Inflammatory macrophage (primary cell): Measurements from ENCODE around the gene C14orf132.
"Not testable (repeated sequence)": the region's sequence is repeated elsewhere in the genome, so short reads cannot be mapped to it uniquely, and the experiment has no call there.

Experiments
- DNase-seq, 2 donors: peaks; one replicate each; pipeline ENCODE4 v3.0.0-alpha.2; 2020 to 2022
- total RNA-seq, 18 experiments: gene quantifications; one replicate each; lab custom pipeline; 2026; ENCODE audit warnings: mixed read lengths in 6 of 18, inconsistent platforms in 2 of 18; lab: John Stamatoyannopoulos, UW

C14orf132 gene
- 0 to 0.49 (median 0.04) reads per million in 18 experiments for total RNA-seq

GRCh38 chr14:96038920-96039632 lies at the start of gene C14orf132:
Gene C14orf132, plus strand, starts transcription at chr14:96039362. Its CDS starts 139 bp downstream, at chr14:96039501.
- no peak for DNase-seq

DNA sequence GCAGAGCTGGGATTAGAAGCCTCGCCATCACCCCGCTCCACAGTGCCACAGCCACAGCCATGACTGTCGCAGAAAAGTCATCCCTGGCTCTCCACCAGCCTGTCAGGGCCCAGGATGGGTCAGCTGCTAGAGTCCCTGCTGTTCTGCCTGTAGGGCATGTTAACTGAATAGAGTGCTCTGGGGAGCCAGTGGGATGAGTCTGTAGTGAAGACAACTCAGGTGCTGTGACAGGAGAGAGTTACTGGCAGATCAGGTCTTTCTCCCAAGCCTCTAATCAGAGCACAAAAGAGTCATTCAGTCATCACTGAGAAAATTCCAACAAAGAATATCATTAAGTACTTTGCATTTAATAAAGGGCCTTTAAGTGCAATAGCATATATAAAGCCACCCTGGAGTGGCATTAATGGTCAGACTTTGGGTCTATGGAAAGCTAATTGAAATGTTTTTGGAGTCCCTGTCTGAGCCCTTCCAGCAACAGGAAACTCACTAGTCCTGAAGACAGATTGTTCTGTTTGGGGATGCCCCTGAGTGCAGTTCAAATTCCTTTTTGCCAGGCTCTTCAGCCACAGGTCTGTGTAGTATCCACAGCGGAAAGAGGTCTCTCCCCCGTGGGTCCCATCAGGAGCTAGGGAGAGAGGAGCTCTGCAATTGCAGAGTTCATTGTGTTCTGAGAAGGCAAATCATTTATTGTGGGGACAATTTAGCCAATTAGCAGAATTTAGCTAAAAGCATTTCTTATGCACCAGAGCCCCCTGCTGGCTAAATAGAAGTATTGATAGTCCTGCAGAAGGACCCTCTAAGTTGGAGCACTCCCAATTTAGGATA lies 45.2 kb upstream of the C14orf132 start:
- peak; percentile 17 to 28 for DNase-seq

DNA sequence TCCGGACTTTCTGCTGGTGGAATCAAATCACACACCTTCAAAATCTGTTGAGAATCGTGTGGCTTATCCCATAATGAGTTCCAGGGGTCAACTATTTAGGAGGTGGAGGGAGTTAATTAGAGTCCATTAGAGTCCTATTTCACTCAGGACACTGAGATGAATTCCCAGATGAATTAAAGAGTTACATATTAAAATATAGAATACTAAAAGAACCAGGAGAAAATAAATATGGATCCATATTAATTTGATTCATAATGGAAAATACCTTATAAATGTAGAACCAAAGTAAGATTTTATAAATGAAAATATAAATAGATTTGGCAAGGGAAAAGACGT lies 44.6 kb upstream of the C14orf132 start:
- no peak for DNase-seq

DNA sequence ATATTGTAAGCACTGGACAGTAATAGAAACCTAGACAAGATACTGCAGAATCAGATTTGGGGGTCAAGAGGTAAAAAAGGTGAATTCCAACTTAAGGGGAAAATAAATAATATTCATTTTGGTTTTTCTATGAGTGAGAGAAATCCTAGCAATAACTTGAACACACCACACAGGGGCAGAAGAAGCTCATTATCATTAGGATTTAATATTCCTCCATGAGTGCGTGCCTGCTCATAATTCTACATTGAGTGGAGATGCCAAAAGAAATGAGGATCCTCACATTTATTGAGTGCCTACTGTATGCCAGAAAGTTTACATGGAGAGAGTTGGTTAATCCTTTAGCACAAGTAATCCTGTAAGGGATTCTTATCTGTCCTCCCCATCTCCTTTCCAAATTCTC lies 40.5 kb upstream of the C14orf132 start:
- no peak for DNase-seq

DNA sequence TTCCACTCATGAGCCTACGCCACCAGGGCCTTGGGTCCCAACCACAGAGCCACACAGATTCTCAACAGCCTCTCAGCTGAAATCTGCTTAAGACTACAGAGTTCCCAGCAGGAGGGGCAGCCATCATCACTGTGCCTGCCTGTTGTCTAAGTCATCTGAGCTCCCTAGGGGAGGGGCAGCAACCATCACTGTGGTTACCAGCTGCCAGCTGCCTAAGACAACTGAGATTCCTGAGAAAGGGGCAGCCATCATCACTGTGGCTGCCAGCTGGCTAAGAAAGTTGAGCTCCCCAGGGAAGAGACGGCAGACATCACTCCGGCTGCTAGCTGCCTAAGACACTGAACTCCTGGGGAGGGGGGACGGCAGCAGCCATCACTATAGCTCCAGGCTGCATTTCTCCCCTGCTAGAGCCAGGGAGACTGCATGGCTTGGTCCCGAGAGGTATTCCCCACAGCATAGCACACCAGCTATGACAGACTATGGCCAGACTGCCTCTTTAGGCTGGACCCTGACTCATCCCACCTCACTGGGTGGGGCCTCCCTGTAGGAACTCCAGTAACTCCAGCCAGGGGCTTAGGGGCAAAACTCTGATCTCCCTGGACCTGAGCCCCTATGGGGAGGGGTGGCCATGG lies 37.2 kb upstream of the C14orf132 start:
- DNase-seq: no peak

DNA sequence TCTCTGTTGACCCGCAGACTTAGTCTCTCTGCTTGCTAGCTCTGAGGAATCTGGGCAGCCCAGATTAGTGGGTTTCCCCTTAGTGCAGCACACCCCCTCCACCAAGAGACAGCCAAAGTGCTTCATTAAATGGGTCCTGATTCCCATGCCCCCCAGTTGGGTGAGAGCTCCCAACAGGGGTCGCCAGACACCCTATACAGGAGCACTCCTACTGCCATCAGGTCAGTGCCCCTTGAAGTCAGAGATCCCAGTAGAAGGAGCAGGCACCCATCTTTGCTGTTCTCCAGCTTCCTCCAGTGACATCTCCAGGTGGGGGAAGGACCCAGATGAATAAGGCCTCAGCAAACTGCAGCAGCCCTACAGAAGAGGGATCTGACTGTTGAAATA lies 36.7 kb upstream of the C14orf132 start:
- DNase-seq: no peak

- no peak for DNase-seq
These were observed 28.0 kb upstream of the C14orf132 start for GRCh38 chr14:96011131-96011530.

DNA sequence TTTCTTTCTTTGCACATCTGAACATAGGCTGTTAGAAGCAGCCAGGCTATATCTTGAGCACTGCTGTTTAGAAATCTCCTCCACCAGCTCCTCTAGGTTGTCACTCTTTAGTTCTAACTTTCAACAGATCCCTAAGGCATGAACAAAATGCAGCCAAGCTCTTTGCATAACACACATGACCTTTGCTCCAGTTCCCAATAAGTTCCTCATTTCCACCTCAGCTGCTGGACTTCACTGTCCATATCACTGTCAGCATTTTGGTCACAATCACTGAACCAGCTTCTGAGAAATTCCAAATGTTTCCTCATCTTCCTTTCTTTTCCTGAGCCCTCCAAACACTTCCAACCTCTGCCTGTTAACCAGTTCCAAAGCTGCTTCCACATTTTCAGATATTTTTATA lies 27.6 kb upstream of the C14orf132 start:
- peak; percentile 62 to 64 for DNase-seq

- not testable (repeated sequence) for DNase-seq
These were observed 26.4 kb upstream of the C14orf132 start for GRCh38 chr14:96012757-96013156.

- DNase-seq: no peak
These were observed 25.0 kb upstream of the C14orf132 start for GRCh38 chr14:96014176-96014575.

- no peak for DNase-seq
These were observed 22.5 kb upstream of the C14orf132 start for GRCh38 chr14:96016501-96017160.

GRCh38 chr14:96017882-96018281 lies 21.3 kb upstream of the C14orf132 start:
- no peak for DNase-seq

DNA sequence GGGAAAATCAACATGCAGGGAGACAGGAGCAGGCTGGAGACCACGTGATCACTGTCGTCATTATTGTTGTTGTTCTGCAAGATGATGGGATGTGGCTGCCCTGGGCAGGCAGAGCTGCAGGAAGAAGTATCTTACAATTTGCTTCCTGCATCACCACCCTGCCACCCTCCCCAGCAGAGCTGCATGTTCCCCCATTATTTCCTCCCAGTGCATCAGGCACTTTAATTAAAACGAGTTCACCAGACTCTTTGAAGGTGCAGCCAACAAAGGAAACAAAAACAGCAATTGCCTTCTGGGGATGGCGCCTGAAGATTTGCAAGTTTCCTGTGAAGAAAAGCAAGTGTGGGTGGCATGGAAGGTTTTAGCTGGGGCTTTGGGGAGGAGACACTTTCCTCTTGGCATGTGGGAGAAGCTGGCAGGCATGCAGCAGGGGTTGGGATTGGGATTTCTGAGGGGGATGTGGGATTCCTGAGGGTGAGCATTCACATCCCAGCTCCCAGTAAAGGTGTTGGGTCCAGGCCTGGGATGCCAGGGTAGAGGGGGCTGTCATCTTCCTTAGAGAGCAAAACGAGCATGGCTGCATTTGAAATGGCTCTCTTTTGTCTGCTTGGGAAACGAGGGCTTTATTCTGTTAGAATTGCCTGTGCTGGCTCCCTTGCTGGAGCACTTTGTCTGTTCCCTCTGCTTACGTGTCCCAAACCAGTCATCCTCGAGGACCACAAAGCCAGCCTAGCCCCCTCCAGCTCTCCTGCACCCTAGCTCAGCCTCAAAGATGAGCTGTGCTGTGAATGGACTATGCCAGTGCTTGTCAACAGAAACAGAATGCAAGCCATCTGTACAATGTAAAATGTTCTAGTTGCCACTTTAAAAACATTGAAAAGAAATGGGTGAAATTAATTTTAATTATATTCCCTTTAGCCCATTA lies 11.5 kb upstream of the C14orf132 start:
- DNase-seq: no peak

DNA sequence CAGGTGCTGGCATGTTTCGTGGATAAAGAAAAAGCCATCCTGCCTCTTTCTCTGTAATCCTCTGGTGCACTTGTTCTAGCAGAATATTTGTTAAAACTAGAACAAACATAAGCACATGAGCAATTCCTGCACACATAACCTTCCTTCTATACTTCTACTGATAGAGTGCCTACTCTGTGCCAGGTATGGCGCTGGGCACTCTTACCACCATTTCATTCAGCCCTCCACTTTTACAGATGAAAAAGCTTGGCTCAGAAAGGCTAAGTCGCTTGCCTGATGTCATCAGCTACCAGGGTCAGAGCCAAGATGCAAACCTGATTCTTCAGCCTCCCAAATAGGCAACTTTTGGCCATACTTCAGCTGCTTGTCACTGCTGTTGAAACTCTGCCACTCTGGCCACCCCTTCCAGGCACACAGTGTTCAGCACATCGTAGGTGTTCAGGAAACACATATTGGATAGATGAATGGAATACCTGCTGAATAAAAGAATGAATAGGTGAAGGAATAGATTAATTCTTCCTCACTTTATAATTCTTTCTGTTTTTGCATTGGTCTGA lies 10.0 kb upstream of the C14orf132 start:
- DNase-seq: no peak

- no peak for DNase-seq
These were observed 8.9 kb upstream of the C14orf132 start for GRCh38 chr14:96030108-96030760.

- DNase-seq: no peak
These were observed 7.5 kb upstream of the C14orf132 start for GRCh38 chr14:96031691-96032090.

DNA sequence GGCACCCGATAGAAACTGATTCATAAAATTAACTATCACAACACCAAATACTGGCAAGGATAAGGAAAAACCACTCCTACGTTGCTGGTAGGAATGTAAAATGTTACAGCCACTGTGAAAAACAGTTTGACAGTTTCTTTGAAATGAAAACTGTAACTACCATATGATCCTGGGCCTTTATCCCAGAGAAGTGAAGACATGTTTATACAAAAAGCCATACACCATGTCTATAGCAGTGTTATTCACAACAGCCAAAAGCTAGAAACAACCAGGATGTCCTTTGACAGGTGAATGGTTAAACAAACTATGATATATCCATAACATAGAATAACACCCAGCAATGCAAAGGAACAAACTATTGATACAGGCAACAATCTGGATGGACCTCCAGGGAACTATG lies 3.7 kb upstream of the C14orf132 start:
- DNase-seq: no peak

GRCh38 chr14:96037891-96038557 lies 1.1 kb upstream of the C14orf132 start:
- no peak for DNase-seq

DNA sequence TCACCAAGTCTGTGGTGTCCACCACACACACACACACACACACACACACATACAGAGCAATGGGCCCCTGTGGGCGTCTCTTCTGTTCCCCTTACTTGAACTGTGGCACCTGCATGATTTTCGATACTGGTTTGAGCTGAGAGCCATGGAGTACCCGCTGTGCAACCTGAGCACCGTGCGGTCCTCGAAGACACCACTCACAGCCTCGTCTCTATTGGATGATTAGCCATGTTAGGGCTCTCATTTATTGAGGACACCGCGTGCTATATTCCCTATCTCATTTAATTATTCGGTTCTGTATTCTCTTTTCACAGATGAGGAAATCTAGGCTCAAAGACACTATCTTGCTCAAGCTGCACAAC lies 623 bp upstream of the C14orf132 start:
- no peak for DNase-seq

- no peak for DNase-seq
These were observed 610 bp downstream of the C14orf132 start for GRCh38 chr14:96039633-96040311.
